Hepatocyte (in vitro differentiated cells): ENCODE results near the gene RABEP2. TPM values are rescaled to one million over a fixed set of nuclear protein-coding genes. Genes with fewer than 3 reads are reported as not detected.

ENCODE experiments used
- DNase-seq: peaks from one replicate; pipeline ENCODE4 v3.0.0-alpha.2; 2016; ENCODE audit warnings: low spot score
- H2AFZ ChIP-seq: fragments of 200-600 bp; sonication (generic); 2 replicates; pipeline ENCODE4 v1.6.0; 2016; ENCODE audit warnings: antibody characterized with exemption, mild to moderate bottlenecking
- H3K27ac ChIP-seq: fragments of 200-600 bp; sonication (generic); 2 replicates; pipeline ENCODE4 v1.5.1; 2016; ENCODE audit warnings: mild to moderate bottlenecking
- H3K27me3 ChIP-seq: fragments of 200-600 bp; sonication (generic); 2 replicates; pipeline ENCODE4 v1.6.1; 2016
- H3K36me3 ChIP-seq: fragments of 200-600 bp; sonication (generic); replicated peaks from 2 replicates; pipeline ENCODE4 v1.5.1; 2016; ENCODE audit warnings: low read depth; ENCODE audit not compliant: insufficient read depth
- H3K4me1 ChIP-seq: fragments of 200-600 bp; sonication (generic); 2 replicates; pipeline ENCODE4 v1.5.1; 2016; ENCODE audit warnings: mild to moderate bottlenecking, moderate library complexity; ENCODE audit not compliant: insufficient read depth
- H3K4me2 ChIP-seq: fragments of 200-600 bp; sonication (generic); 2 replicates; pipeline ENCODE4 v1.6.0; 2016
- H3K4me3 ChIP-seq: fragments of 200-600 bp; sonication (generic); 2 replicates; pipeline ENCODE4 v1.5.1; 2016; ENCODE audit warnings: mild to moderate bottlenecking
- H3K79me2 ChIP-seq: fragments of 200-600 bp; sonication (generic); 2 replicates; pipeline ENCODE4 v1.6.0; 2017; ENCODE audit warnings: mild to moderate bottlenecking
- H3K9me2 ChIP-seq: fragments of 200-600 bp; sonication (generic); replicated peaks from 2 replicates; pipeline ENCODE4 v1.6.0; 2017; ENCODE audit warnings: mild to moderate bottlenecking; ENCODE audit not compliant: insufficient read depth
- H3K9me3 ChIP-seq: fragments of 200-600 bp; sonication (generic); 2 replicates; pipeline ENCODE4 v1.5.1; 2016; ENCODE audit warnings: low read depth, mild to moderate bottlenecking
- H4K20me1 ChIP-seq: fragments of 200-600 bp; sonication (generic); 2 replicates; pipeline ENCODE4 v1.6.0; 2016; ENCODE audit warnings: mild to moderate bottlenecking; ENCODE audit not compliant: insufficient read depth, poor library complexity, severe bottlenecking
- EZH2 ChIP-seq: fragments of 200-600 bp; sonication (generic); IDR thresholded peaks from 2 replicates; pipeline ENCODE4 v1.6.1; 2016; ENCODE audit warnings: antibody characterized with exemption, mild to moderate bottlenecking, borderline replicate concordance
- EZH2phosphoT487 ChIP-seq: fragments of 200-600 bp; sonication (generic); IDR thresholded peaks from one replicate; pipeline ENCODE4 v1.6.1; 2018; ENCODE audit warnings: antibody characterized with exemption, mild to moderate bottlenecking, low read depth, moderate library complexity; ENCODE audit not compliant: unreplicated experiment, severe bottlenecking
- WGBS: methylation state at CpG from one replicate; pipeline ENCODE4 v1.1.6; 2016; ENCODE audit warnings: low lambda C conversion rate; ENCODE audit errors: missing lambda C conversion rate; 5-methylcytosine and 5-hydroxymethylcytosine counted together
- polyA plus RNA-seq: library from polyadenylated mRNA; unstranded; fragments of >200 nt; fragmentation: Nextera tagmentation; extraction: Ambion mirVana; gene quantifications from 2 replicates; pipeline ENCODE4 v1.2.1, GENCODE V29; 2016
- total RNA-seq: library from RNA; depleted of rRNA; stranded (reverse); fragments of >200 nt; gene quantifications from 2 replicates; pipeline ENCODE4 v1.2.3, GENCODE V29; 2014
- TF ChIP-seq, protein P1 (sequence below): fragments of 200-600 bp; sonication (generic); IDR thresholded peaks from 2 replicates; pipeline ENCODE4 v1.5.1; 2016; ENCODE audit warnings: antibody characterized with exemption, mild to moderate bottlenecking; ENCODE audit not compliant: poor library complexity

Gene RABEP2
- total and polyA plus RNA-seq, 2 experiments from 2014 or later, result 30.3 to 37.2 TPM

DNA sequence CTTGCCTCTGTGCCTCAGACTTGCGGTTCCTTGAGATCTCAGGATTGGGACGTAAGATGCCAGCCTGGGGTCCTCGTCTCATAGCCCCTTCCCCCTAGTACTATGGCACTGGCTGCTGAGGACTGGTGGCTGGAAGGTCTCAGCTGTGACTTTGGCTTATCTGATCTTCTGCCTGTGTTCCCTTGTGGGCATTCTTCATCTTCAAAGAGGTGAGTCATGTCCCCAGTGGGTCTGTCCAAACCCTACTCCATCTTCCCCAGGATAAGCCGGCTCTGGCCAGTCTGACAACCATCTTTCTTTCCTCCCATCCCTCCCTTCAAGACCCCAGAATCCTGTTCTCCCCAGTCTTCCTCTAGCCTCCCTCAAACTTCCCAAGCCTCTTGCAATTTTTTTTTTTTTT is 10.3 kb upstream of the RABEP2 start:
- no peak for DNase-seq
- Histone ChIP-seq H3K79me2 (no peaks in the 10 kb centered on the region), H3K36me3 (no peaks in the 10 kb centered on the region), H4K20me1 (no peaks in the 10 kb centered on the region), H2AFZ (no peak overlapping the region), H3K4me3 (no peak overlapping the region), H3K4me2 (no peak overlapping the region), H3K27ac (no peak overlapping the region), H3K27me3 (no peaks in the 10 kb centered on the region), H3K4me1 (no peaks in the 10 kb centered on the region), H3K9me3 (no peaks in the 10 kb centered on the region), H3K9me2 (no peaks in the 10 kb centered on the region)
- no peak for TF ChIP-seq EZH2phosphoT487
- 92% methylated on average over 4 of the region's 4 CpGs for WGBS

DNA sequence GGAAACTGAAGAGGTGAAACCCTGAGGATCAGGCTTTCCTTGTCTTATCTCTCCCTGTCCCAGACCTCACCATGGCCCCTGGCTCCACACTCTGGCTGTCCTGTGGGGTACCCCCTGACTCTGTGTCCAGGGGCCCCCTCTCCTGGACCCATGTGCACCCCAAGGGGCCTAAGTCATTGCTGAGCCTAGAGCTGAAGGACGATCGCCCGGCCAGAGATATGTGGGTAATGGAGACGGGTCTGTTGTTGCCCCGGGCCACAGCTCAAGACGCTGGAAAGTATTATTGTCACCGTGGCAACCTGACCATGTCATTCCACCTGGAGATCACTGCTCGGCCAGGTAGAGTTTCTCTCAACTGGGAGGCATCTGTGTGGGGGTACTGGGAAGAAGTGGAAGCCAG is 8.1 kb upstream of the RABEP2 start:
- Histone ChIP-seq H3K9me2 (no peaks in the 10 kb centered on the region), H3K79me2 (no peaks in the 10 kb centered on the region), H4K20me1 (no peaks in the 10 kb centered on the region), H3K36me3 (no peaks in the 10 kb centered on the region), H3K4me1 (no peaks in the 10 kb centered on the region), H3K4me2 (no peak overlapping the region), H3K9me3 (no peaks in the 10 kb centered on the region), H3K27me3 (no peaks in the 10 kb centered on the region), H2AFZ (no peak overlapping the region), H3K27ac (no peak overlapping the region), H3K4me3 (no peak overlapping the region)
- DNase-seq, result no peak
- 66% methylated on average over 8 of the region's 8 CpGs for WGBS
- TF ChIP-seq EZH2 (no peak), EZH2phosphoT487 (no peak)
- TF ChIP-seq, protein P1, sequence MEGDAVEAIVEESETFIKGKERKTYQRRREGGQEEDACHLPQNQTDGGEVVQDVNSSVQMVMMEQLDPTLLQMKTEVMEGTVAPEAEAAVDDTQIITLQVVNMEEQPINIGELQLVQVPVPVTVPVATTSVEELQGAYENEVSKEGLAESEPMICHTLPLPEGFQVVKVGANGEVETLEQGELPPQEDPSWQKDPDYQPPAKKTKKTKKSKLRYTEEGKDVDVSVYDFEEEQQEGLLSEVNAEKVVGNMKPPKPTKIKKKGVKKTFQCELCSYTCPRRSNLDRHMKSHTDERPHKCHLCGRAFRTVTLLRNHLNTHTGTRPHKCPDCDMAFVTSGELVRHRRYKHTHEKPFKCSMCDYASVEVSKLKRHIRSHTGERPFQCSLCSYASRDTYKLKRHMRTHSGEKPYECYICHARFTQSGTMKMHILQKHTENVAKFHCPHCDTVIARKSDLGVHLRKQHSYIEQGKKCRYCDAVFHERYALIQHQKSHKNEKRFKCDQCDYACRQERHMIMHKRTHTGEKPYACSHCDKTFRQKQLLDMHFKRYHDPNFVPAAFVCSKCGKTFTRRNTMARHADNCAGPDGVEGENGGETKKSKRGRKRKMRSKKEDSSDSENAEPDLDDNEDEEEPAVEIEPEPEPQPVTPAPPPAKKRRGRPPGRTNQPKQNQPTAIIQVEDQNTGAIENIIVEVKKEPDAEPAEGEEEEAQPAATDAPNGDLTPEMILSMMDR, result no peak

DNA sequence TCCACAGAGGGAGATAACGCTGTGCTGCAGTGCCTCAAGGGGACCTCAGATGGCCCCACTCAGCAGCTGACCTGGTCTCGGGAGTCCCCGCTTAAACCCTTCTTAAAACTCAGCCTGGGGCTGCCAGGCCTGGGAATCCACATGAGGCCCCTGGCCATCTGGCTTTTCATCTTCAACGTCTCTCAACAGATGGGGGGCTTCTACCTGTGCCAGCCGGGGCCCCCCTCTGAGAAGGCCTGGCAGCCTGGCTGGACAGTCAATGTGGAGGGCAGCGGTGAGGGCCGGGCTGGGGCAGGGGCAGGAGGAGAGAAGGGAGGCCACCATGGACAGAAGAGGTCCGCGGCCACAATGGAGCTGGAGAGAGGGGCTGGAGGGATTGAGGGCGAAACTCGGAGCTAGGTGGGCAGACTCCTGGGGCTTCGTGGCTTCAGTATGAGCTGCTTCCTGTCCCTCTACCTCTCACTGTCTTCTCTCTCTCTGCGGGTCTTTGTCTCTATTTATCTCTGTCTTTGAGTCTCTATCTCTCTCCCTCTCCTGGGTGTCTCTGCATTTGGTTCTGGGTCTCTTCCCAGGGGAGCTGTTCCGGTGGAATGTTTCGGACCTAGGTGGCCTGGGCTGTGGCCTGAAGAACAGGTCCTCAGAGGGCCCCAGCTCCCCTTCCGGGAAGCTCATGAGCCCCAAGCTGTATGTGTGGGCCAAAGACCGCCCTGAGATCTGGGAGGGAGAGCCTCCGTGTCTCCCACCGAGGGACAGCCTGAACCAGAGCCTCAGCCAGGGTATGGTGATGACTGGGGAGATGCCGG is 7.5 kb upstream of the RABEP2 start:
- H3K27ac ChIP-seq, result no peak overlapping the region
- H2AFZ ChIP-seq, result no peak overlapping the region
- no peaks in the 10 kb centered on the region for H3K79me2 ChIP-seq
- H3K9me2 ChIP-seq, result no peaks in the 10 kb centered on the region
- no peak overlapping the region for H3K4me3 ChIP-seq
- WGBS, result 90% methylated on average over 18 of the region's 20 CpGs
- no peaks in the 10 kb centered on the region for H3K36me3 ChIP-seq
- no peaks in the 10 kb centered on the region for H3K4me1 ChIP-seq
- no peaks in the 10 kb centered on the region for H3K27me3 ChIP-seq
- H4K20me1 ChIP-seq, result no peaks in the 10 kb centered on the region
- H3K9me3 ChIP-seq, result no peaks in the 10 kb centered on the region
- H3K4me2 ChIP-seq, result no peak overlapping the region
- TF ChIP-seq, protein P1, result no peak
- TF ChIP-seq EZH2 (no peak), EZH2phosphoT487 (no peak)
- no peak for DNase-seq

DNA sequence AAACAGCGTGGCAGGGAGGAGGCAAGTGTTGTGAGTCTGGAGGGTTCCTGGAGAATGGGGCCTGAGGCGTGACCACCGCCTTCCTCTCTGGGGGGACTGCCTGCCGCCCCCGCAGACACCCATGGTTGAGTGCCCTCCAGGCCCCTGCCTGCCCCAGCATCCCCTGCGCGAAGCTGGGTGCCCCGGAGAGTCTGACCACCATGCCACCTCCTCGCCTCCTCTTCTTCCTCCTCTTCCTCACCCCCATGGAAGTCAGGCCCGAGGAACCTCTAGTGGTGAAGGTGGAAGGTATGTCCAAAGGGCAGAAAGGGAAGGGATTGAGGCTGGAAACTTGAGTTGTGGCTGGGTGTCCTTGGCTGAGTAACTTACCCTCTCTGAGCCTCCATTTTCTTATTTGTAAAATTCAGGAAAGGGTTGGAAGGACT is 6.8 kb upstream of the RABEP2 start, which contains the start of gene CD19:
TSS of gene CD19 (plus strand) at position 171 of the 425 bp plus-strand sequence. CDS start at position 201, 30 bp downstream.
- TF ChIP-seq EZH2 (no peak), EZH2phosphoT487 (no peak)
- TF ChIP-seq, protein P1, result no peak
- no peak within 1 kb of the TSS for H2AFZ ChIP-seq
- no peak within 1 kb of the TSS for H3K27ac ChIP-seq
- no peaks in the 10 kb centered on the region for H3K79me2 ChIP-seq
- H3K4me3 ChIP-seq, result no peak within 1 kb of the TSS
- no peaks in the 10 kb centered on the region for H4K20me1 ChIP-seq
- H3K27me3 ChIP-seq, result no peaks in the 10 kb centered on the region
- H3K4me2 ChIP-seq, result no peak within 1 kb of the TSS
- no peaks in the 10 kb centered on the region for H3K9me3 ChIP-seq
- no peaks in the 10 kb centered on the region for H3K4me1 ChIP-seq
- no peaks in the 10 kb centered on the region for H3K36me3 ChIP-seq
- 96% methylated on average over 10 of the region's 10 CpGs for WGBS
- no peaks in the 10 kb centered on the region for H3K9me2 ChIP-seq
- DNase-seq, result no peak
